H54 (cell line): ENCODE measurements around the gene ETV4.

ENCODE experiments used
- DNase-seq: peaks from one replicate; pipeline ENCODE4 v3.0.0; 2011; ENCODE audit warnings: low spot score, mixed read lengths; ENCODE audit not compliant: insufficient read length
- FAIRE-seq: peaks from 3 replicates; lab custom pipeline; 2011; peaks lifted over from hg19 to GRCh38; lab: Jason Lieb, UNC
- POLR2A ChIP-seq: IDR thresholded peaks from 2 replicates; pipeline ENCODE4 v1.6.1; 2011; ENCODE audit warnings: low read depth, mild to moderate bottlenecking, low read length

ETV4 gene

GRCh38 chr17:43546319-43547188 lies at the start of gene ETV4:
ETV4 (minus strand) TSS chr17:43546340; CDS start chr17:43545617, 723 bp downstream.
- TF ChIP-seq POLR2A: no peak
- DNase-seq (peak; percentile 93), FAIRE-seq (no peak)

- DNase-seq (no peak), FAIRE-seq (no peak)
- TF ChIP-seq POLR2A: no peak
Measured at GRCh38 chr17:43595466-43595865, 49.3 kb upstream of the ETV4 start.

- no peak for FAIRE-seq
- TF ChIP-seq POLR2A: 0 out of 2 replicates have a peak, but pooled peaks have one; percentile 39
Measured at GRCh38 chr17:43591779-43592562, 45.8 kb upstream of the ETV4 start.

GRCh38 chr17:43591001-43591400 lies 44.9 kb upstream of the ETV4 start:
- TF ChIP-seq POLR2A: no peak
- no peak for DNase-seq
- no peak for FAIRE-seq

More at GRCh38 chr17:43591779-43592562, 45.8 kb upstream of the ETV4 start:
- peak; percentile 73 for DNase-seq

GRCh38 chr17:43588664-43589435 lies 42.7 kb upstream of the ETV4 start:
- FAIRE-seq: no peak
- no peak for TF ChIP-seq POLR2A
- DNase-seq: no peak

- TF ChIP-seq POLR2A: no peak
- DNase-seq (no peak), FAIRE-seq (no peak)
Measured at GRCh38 chr17:43588121-43588520, 42.0 kb upstream of the ETV4 start.

GRCh38 chr17:43587647-43588046 lies 41.5 kb upstream of the ETV4 start:
- FAIRE-seq: no peak
- TF ChIP-seq POLR2A: no peak
- DNase-seq: no peak

- TF ChIP-seq POLR2A: no peak
- FAIRE-seq (no peak), DNase-seq (no peak)
Measured at GRCh38 chr17:43584666-43585102, 38.5 kb upstream of the ETV4 start.

- DNase-seq: no peak
- TF ChIP-seq POLR2A: no peak
- no peak for FAIRE-seq
Measured at GRCh38 chr17:43583332-43583731, 37.2 kb upstream of the ETV4 start.

GRCh38 chr17:43581613-43582012 lies 35.5 kb upstream of the ETV4 start:
- no peak for DNase-seq
- FAIRE-seq: no peak
- TF ChIP-seq POLR2A: no peak

- FAIRE-seq: no peak
- no peak for TF ChIP-seq POLR2A
- no peak for DNase-seq
Measured at GRCh38 chr17:43581130-43581529, 35.0 kb upstream of the ETV4 start.

- peak; percentile 56 for DNase-seq
- no peak for TF ChIP-seq POLR2A
- no peak for FAIRE-seq
Measured at GRCh38 chr17:43579566-43580140, 33.5 kb upstream of the ETV4 start.
